Ascending aorta (tissue), 2 donors: ENCODE data around the gene STMN3. TPM values are rescaled to one million over a fixed set of nuclear protein-coding genes. Genes with fewer than 3 reads are reported as not detected.
"Not testable (repeated sequence)": the region's sequence is repeated elsewhere in the genome, so short reads cannot be mapped to it uniquely, and the experiment has no call there.

Source experiments
- DNase-seq, 2 donors: peaks; one replicate each; pipeline ENCODE4 v3.0.0-alpha.2; 2019; ENCODE audit warnings: low spot score in 2 of 2
- H3K27ac ChIP-seq, 2 donors: fragments of 200-600 bp; sonication (generic); one replicate each; pipeline ENCODE4 v1.5.1; 2016 to 2017; ENCODE audit warnings: mild to moderate bottlenecking in 1 of 2
- H3K27me3 ChIP-seq: fragments of 200-600 bp; sonication (generic); one replicate; pipeline ENCODE4 v1.5.1; 2017
- H3K36me3 ChIP-seq, 2 donors: fragments of 200-600 bp; sonication (generic); one replicate each; pipeline ENCODE4 v1.5.1; 2016
- H3K4me1 ChIP-seq, 2 donors: fragments of 200-600 bp; sonication (generic); one replicate each; pipeline ENCODE4 v1.5.1; 2016 to 2017; ENCODE audit warnings: mild to moderate bottlenecking in 1 of 2
- H3K4me3 ChIP-seq, 2 donors: fragments of 200-600 bp; sonication (generic); one replicate each; pipeline ENCODE4 v1.5.1; 2016 to 2017; ENCODE audit warnings: mild to moderate bottlenecking in 1 of 2
- H3K9me3 ChIP-seq, 2 donors: fragments of 200-600 bp; sonication (generic); one replicate each; pipeline ENCODE4 v1.5.1; 2016
- CTCF ChIP-seq, 3 experiments: fragments of 200-600 bp in 2 of 3; fragments of 450-650 bp in 1 of 3; sonication (generic) in 2 of 3; IDR thresholded peaks; one replicate each; pipeline ENCODE4 v1.5.1; 2016 to 2019; ENCODE audit warnings: antibody characterized with exemption in 3 of 3, mild to moderate bottlenecking in 1 of 3, moderate library complexity in 1 of 3
- intact Hi-C: fragments of 100-400 bp; cut with DNase I; formaldehyde crosslinking; loops from one replicate; pipeline ENCODE4 v1.15.1; 2023
- total RNA-seq: library from RNA; depleted of rRNA; stranded (reverse); fragments of >200 nt; gene quantifications from one replicate; pipeline ENCODE4 v1.1.0, GENCODE V29; 2016

STMN3 gene
- total RNA-seq, 1 donor from 2014 or later = 37.0 TPM

GRCh38 chr20:63662813-63663189 is 9.6 kb upstream of the STMN3 start:
- no peak for TF ChIP-seq CTCF (IDR thresholded peaks at IDR 0.05)
- intact Hi-C loops = loop anchor here (5.0 kb wide), 1 partner anchor 34 kb away; the partner anchor contains the start of gene TNFRSF6B
- no peak overlapping the region for H3K4me3 ChIP-seq
- no peaks in the 10 kb centered on the region for H3K27me3 ChIP-seq
- no peak overlapping the region for H3K27ac ChIP-seq
- peaks cover 4 to 8% of the 10 kb centered on the region in 2 donors for H3K4me1 ChIP-seq
- H3K9me3 ChIP-seq = no peaks in the 10 kb centered on the region
- no peak for DNase-seq
- H3K36me3 ChIP-seq = peaks cover 31 to 51% of the 10 kb centered on the region in 2 donors

DNA sequence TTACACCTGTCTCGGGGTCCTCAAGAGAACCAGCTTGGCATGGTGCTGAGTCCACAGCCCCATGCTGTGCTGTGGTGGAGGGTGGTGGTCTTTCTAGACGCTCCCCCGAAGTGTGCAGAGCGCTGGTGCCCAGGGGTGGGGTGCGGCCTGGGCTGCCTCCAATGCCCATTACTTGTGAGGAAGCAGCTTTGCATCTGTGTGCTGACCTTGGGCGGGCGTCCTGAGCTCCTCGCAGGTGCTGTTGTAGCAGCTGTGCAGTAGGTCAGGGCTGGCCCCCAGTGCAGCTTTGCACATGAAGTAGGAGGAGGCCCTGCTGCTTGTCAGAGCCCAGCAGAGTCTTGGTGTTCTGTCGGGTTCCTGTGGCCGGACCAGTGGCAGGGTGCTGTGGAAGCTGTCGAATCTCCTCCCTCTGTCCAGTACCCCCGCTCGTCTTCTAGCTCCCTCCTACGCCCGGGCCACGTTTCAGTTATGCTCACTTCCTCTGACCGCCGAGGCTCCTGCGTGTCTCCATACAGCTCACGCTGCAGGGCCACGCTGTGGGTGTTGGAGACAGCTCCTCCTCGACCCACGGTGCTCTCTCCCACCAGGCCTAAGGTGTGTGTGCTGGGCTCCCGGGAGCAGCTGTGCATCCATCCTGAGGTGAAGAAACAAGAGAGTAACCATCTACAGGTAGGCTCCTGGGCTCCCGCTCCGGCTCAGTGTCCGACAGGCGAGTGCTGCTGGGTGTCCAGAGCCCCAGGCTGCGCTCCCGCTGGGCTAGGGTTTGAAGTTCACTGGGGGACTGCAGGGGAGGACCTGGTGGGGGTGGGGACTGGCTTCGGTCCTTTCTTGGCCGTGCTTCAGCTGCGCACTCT is 9.0 kb upstream of the STMN3 start:
- Histone ChIP-seq H3K27me3 (no peaks in the 10 kb centered on the region), H3K36me3 (peaks cover 25 to 45% of the 10 kb centered on the region in 2 donors), H3K27ac (no peak overlapping the region), H3K4me3 (no peak overlapping the region), H3K4me1 (peaks cover 4 to 14% of the 10 kb centered on the region in 2 donors), H3K9me3 (no peaks in the 10 kb centered on the region)
- intact Hi-C loops = loop anchor here (5.0 kb wide), 1 partner anchor 35 kb away; the partner anchor contains the start of gene TNFRSF6B
- TF ChIP-seq CTCF (IDR thresholded peaks at IDR 0.05) = no peak
- no peak for DNase-seq

- H3K4me3 ChIP-seq = no peak overlapping the region
- DNase-seq = no peak
- H3K36me3 ChIP-seq = peaks cover 17 to 37% of the 10 kb centered on the region in 2 donors
- H3K27ac ChIP-seq = no peak overlapping the region
- H3K27me3 ChIP-seq = no peaks in the 10 kb centered on the region
- no peak for TF ChIP-seq CTCF (IDR thresholded peaks at IDR 0.05)
- intact Hi-C loops = loop anchor here (5.0 kb wide), 1 partner anchor 36 kb away; the partner anchor contains the start of gene TNFRSF6B
- peaks cover 4 to 15% of the 10 kb centered on the region in 2 donors for H3K4me1 ChIP-seq
- no peaks in the 10 kb centered on the region for H3K9me3 ChIP-seq
These were observed 7.9 kb upstream of the STMN3 start for GRCh38 chr20:63661108-63661507.

DNA sequence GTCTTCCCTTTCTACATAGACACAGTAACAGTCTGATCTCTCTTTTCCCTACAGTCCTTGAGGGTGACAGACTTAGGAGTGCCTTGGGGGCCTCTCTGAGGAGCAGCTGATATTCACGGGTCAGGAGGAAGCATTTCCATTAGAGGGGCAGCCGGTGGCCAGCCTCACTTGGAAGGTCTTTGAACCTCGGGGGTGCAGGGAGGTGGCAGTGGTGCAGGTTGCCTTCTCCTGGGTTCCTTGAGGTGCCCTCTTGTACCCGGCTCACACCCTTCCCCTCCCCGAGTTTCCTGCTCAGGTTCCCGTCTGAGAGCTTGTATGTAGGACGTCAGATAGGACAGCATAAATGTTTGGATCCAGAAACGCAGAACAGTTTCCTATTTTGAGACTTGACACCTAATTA is 7.4 kb upstream of the STMN3 start:
- Histone ChIP-seq H3K27ac (no peak overlapping the region), H3K36me3 (peaks cover 17 to 32% of the 10 kb centered on the region in 2 donors), H3K27me3 (no peaks in the 10 kb centered on the region), H3K4me1 (peaks cover 4 to 15% of the 10 kb centered on the region in 2 donors), H3K9me3 (no peaks in the 10 kb centered on the region), H3K4me3 (no peak overlapping the region)
- TF ChIP-seq CTCF (IDR thresholded peaks at IDR 0.05) = no peak
- intact Hi-C loops = loop anchor here (5.0 kb wide), 1 partner anchor 37 kb away; the partner anchor contains the start of gene TNFRSF6B
- DNase-seq = no peak

GRCh38 chr20:63660174-63660573 is 7.0 kb upstream of the STMN3 start:
- Histone ChIP-seq H3K36me3 (peaks cover 17 to 32% of the 10 kb centered on the region in 2 donors), H3K4me1 (peaks cover 4 to 15% of the 10 kb centered on the region in 2 donors)
- not testable (repeated sequence) for H3K9me3 ChIP-seq, H3K27ac ChIP-seq, H3K4me3 ChIP-seq, DNase-seq, H3K27me3 ChIP-seq
- intact Hi-C loops = loop anchor here (5.0 kb wide), 1 partner anchor 37 kb away; the partner anchor contains the start of gene TNFRSF6B

- peaks cover 17 to 32% of the 10 kb centered on the region in 2 donors for H3K36me3 ChIP-seq
- H3K4me3 ChIP-seq = peak overlapping the region; percentile 67 to 83
- H3K9me3 ChIP-seq = no peaks in the 10 kb centered on the region
- H3K4me1 ChIP-seq = peaks cover 4 to 15% of the 10 kb centered on the region in 2 donors
- no peak for DNase-seq
- no peak for TF ChIP-seq CTCF (IDR thresholded peaks at IDR 0.05)
- no peaks in the 10 kb centered on the region for H3K27me3 ChIP-seq
- peak overlapping the region; percentile 78 to 88 for H3K27ac ChIP-seq
- intact Hi-C loops = loop anchor here (2.0 to 5.0 kb wide), 2 partner anchors 19 to 78 kb away; partner anchors contain the start of genes LIME1 and SLC2A4RG
These were observed 6.1 kb upstream of the STMN3 start for GRCh38 chr20:63659370-63659769.
